ENCODE results near the gene FN3KRP.

FN3KRP gene

Small RNA genes within 50 kb of the gene (small RNA-seq; reads per million reads assigned to genes)
- gene MIR4525: 0 reads per million in 2 experiments

All from SK-N-DZ (cell line).